A549 (cell line): Measurements from ENCODE around the gene RAD51B. TPM values are rescaled to one million over a fixed set of nuclear protein-coding genes. Genes with fewer than 3 reads are reported as not detected.
"Not testable (repeated sequence)": the region's sequence is repeated elsewhere in the genome, so short reads cannot be mapped to it uniquely, and the experiment has no call there.

ENCODE experiments used
- ATAC-seq, 2 experiments: fragments of 200-7000 bp in 1 of 2; fragments of >200 bp in 1 of 2; cut with Nextera tagmentation in 1 of 2; cut with Tn5 transposase in 1 of 2; 3 replicates each; pipeline versions ENCODE4 v1.8.0 to v1.9.1; 2018 to 2020; ENCODE audit warnings: mild to moderate bottlenecking in 1 of 2, moderate library complexity in 1 of 2
- CTCF ChIA-PET: fragments of 300-600 bp; sonication (Branson Sonifier 250); formaldehyde crosslinking; extraction: SDS; loops from one replicate; lab custom pipeline; 2021; ENCODE audit warnings: antibody characterized with exemption, inconsistent platforms; lab: Yijun Ruan, JAX
- POLR2A ChIA-PET: fragments of 350-600 bp; formaldehyde crosslinking; extraction: SDS; loops from one replicate; lab custom pipeline; 2021; ENCODE audit warnings: antibody characterized with exemption, inconsistent platforms; lab: Yijun Ruan, JAX
- DNase-seq, 2 experiments: peaks; one replicate each; pipeline versions ENCODE4 v3.0.0 to v3.0.0-alpha.2; 2011 to 2016; ENCODE audit warnings: low read depth in 1 of 2, low spot score in 1 of 2
- FAIRE-seq: peaks from 2 replicates; lab custom pipeline; 2011; peaks lifted over from hg19 to GRCh38; lab: Jason Lieb, UNC
- H3K27ac ChIP-seq, 2 experiments: fragments of >200 bp; sonication (Bioruptor Twin); formaldehyde crosslinking; 3 replicates each; pipeline ENCODE4 v1.5.1; 2016 to 2017
- H3K4me1 ChIP-seq: fragments of >200 bp; sonication (Bioruptor Twin); formaldehyde crosslinking; 3 replicates; pipeline ENCODE4 v1.6.1; 2016
- H3K4me2 ChIP-seq: fragments of >200 bp; sonication (Bioruptor Twin); formaldehyde crosslinking; 3 replicates; pipeline ENCODE4 v1.6.1; 2016
- H3K4me3 ChIP-seq: fragments of >200 bp; sonication (Bioruptor Twin); formaldehyde crosslinking; 3 replicates; pipeline ENCODE4 v1.5.1; 2016
- H3K9me3 ChIP-seq: fragments of >200 bp; sonication (Bioruptor Twin); formaldehyde crosslinking; 3 replicates; pipeline ENCODE4 v1.6.1; 2016
- CBX2 ChIP-seq: fragments of 200-600 bp; sonication (generic); IDR thresholded peaks from 2 replicates; pipeline ENCODE4 v1.6.1; 2016; ENCODE audit warnings: low read depth, mild to moderate bottlenecking, borderline replicate concordance
- CEBPB ChIP-seq, 2 experiments: fragments of >200 bp in 1 of 2; sonication (Bioruptor Twin) in 1 of 2; formaldehyde crosslinking in 1 of 2; IDR thresholded peaks; 2 replicates each; pipeline ENCODE4 v1.6.1; 2012 to 2016
- GATA3 ChIP-seq: IDR thresholded peaks from 2 replicates; pipeline ENCODE4 v1.6.1; 2012; ENCODE audit warnings: borderline replicate concordance
- HMGXB4 ChIP-seq: fragments of 250-450 bp; sonication (Bioruptor Pico); IDR thresholded peaks from 2 replicates; pipeline ENCODE4 v1.5.0; 2021; ENCODE audit warnings: mild to moderate bottlenecking, moderate library complexity, borderline replicate concordance
- MAFK ChIP-seq: fragments of 450-650 bp; IDR thresholded peaks from 2 replicates; pipeline ENCODE4 v1.6.1; 2014; ENCODE audit not compliant: partially characterized antibody
- NFE2L2 ChIP-seq: fragments of 150-350 bp; conservative IDR thresholded peaks from 2 replicates; pipeline ENCODE4 v1.6.1; 2014; ENCODE audit warnings: low read length
- REST ChIP-seq: fragments of 200-600 bp; sonication (generic); IDR thresholded peaks from 2 replicates; pipeline ENCODE4 v1.6.1; 2016; ENCODE audit warnings: antibody characterized with exemption, mild to moderate bottlenecking, moderate library complexity
- SMC3 ChIP-seq: fragments of >200 bp; sonication (Bioruptor Twin); formaldehyde crosslinking; IDR thresholded peaks from 3 replicates; pipeline ENCODE4 v1.6.1; 2018; ENCODE audit warnings: inconsistent platforms
- ZFP36 ChIP-seq: fragments of 450-650 bp; IDR thresholded peaks from 2 replicates; pipeline ENCODE4 v1.6.1; 2014; ENCODE audit warnings: borderline replicate concordance; ENCODE audit not compliant: partially characterized antibody
- WGBS: methylation state at CpG from one replicate; pipeline ENCODE4 v1.1.6; 2017; ENCODE audit errors: missing lambda C conversion rate; 5-methylcytosine and 5-hydroxymethylcytosine counted together
- polyA plus RNA-seq, 4 experiments: library from polyadenylated mRNA; depleted of rRNA in 3 of 4; stranded (reverse); fragments of >200 nt; fragmentation: RNase III in 1 of 4; extraction: RNeasy Plus Mini Kit Qiagen cat#74134 plus additional on column Dnase treatment in 1 of 4; gene quantifications; 2 replicates in 3 of 4; 3 replicates in 1 of 4; pipeline ENCODE4 v1.2.3, GENCODE V29; 2011 to 2017
- TF ChIP-seq, protein P1 (sequence below): fragments of 250-450 bp; sonication (Bioruptor Pico); IDR thresholded peaks from 2 replicates; pipeline ENCODE4 v1.5.0; 2020; ENCODE audit warnings: low read depth, mild to moderate bottlenecking, moderate library complexity

RAD51B gene
- polyA plus RNA-seq, 2 of the 4 experiments (the other 2 are of a cell fraction) = 7.2 to 10.8 TPM

DNA sequence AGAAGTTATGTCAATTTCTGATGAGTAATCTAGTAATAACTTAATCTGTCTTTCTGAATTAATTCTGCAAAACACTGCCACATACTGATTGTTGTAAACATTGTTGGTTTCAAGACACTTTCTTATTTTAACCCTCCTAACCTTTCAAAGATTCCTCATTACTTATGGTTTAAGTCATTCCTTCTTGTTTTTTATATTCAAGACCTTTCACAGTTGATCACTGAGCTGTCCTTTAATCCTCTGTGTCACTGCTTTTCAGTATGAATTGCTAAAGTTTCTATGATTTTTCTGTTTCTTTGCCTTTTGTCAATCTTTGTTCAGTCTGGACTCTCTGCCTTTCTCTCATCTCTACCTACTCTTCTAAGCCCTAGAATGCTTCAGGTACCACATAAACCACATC, 164.7 kb downstream of the RAD51B start:
- Histone ChIP-seq H3K4me3 (no peak overlapping the region), H3K9me3 (no peaks in the 10 kb centered on the region), H3K4me2 (no peak overlapping the region), H3K27ac (0 out of 6 replicates have a peak overlapping the region, but pooled peaks of 1 of the 2 experiments have one; percentile 32)
- POLR2A ChIA-PET = no interaction called here
- TF ChIP-seq GATA3 (no peak), ZFP36 (no peak), CBX2 (no peak)
- TF ChIP-seq, all 56 proteins: peak for 0
- peaks cover 12% of the 10 kb centered on the region for H3K4me1 ChIP-seq
- ATAC-seq (no peak), DNase-seq (no peak), FAIRE-seq (no peak)
- CTCF ChIA-PET = interaction anchor here (0.6 to 1.3 kb wide), 3 partner anchors 11 to 150 kb away, joined by 3 to 5 read pairs (median 3); no protein-coding TSS in a partner anchor

GRCh38 chr14:67986131-67986841, 166.7 kb downstream of the RAD51B start:
- ChIA-PET POLR2A (interaction anchor here (0.7 kb wide), 1 partner anchor 23 kb away, joined by 3 read pairs; no protein-coding TSS in a partner anchor), CTCF (no interaction called here)
- Histone ChIP-seq H3K4me2 (no peak overlapping the region), H3K9me3 (no peaks in the 10 kb centered on the region), H3K4me1 (peaks cover 12% of the 10 kb centered on the region), H3K27ac (no peak overlapping the region), H3K4me3 (no peak overlapping the region)
- TF ChIP-seq, protein P1, sequence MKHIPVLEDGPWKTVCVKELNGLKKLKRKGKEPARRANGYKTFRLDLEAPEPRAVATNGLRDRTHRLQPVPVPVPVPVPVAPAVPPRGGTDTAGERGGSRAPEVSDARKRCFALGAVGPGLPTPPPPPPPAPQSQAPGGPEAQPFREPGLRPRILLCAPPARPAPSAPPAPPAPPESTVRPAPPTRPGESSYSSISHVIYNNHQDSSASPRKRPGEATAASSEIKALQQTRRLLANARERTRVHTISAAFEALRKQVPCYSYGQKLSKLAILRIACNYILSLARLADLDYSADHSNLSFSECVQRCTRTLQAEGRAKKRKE (CRISPR knock-in tag) = no peak
- no peak for TF ChIP-seq REST
- no peak for TF ChIP-seq NFE2L2
- no peak for TF ChIP-seq HMGXB4 (CRISPR knock-in tag)
- no peak for TF ChIP-seq SMC3
- no peak for TF ChIP-seq CEBPB (IDR thresholded peaks at IDR 0.05)
- FAIRE-seq = no peak
- 90% methylated on average over 6 of the region's 6 CpGs for WGBS
- DNase-seq = no peak
- no peak for ATAC-seq

GRCh38 chr14:67987606-67988005, 168.0 kb downstream of the RAD51B start:
- no peak for FAIRE-seq
- Histone ChIP-seq H3K4me3 (no peak overlapping the region), H3K4me1 (peaks cover 12% of the 10 kb centered on the region), H3K9me3 (no peaks in the 10 kb centered on the region), H3K4me2 (no peak overlapping the region), H3K27ac (no peak overlapping the region; a peak in 1 of 6 replicates)
- no peak for ATAC-seq
- no peak for DNase-seq
- peak; percentile 50 for TF ChIP-seq MAFK
- TF ChIP-seq CBX2 = no peak
- WGBS = 87% methylated on average over 5 of the region's 5 CpGs
- POLR2A ChIA-PET = no interaction called here
- CTCF ChIA-PET = no interaction called here

DNA sequence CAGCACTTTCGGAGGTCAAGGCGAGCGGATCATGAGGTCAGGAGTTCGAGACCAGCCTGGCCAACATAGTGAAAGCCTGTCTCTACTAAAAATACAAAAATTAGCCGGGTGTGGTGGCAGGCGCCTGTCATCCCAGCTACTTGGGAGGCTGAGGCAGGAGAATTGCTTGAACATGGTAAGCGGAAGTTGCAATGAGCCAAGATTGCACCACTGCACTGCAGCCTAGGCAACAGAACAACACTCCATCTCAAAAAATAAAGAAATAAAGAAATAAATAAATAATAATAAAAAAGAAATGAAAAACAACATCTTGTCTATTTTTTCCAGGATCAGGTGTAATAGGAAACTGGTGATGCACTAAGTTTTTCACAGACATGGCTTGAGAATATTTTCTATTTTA, 168.6 kb downstream of the RAD51B start:
- H3K4me2 ChIP-seq, DNase-seq, FAIRE-seq, H3K9me3 ChIP-seq, H3K4me1 ChIP-seq, H3K27ac ChIP-seq, H3K4me3 ChIP-seq, CTCF ChIA-PET, ATAC-seq, POLR2A ChIA-PET: not testable (repeated sequence)
- 93% methylated on average over 7 of the region's 7 CpGs for WGBS
